ENCODE measurements around the gene INAVA.
A peak's percentile ranks its signal among the peaks of the same experiment; 100 is the strongest.

The INAVA gene

DNA sequence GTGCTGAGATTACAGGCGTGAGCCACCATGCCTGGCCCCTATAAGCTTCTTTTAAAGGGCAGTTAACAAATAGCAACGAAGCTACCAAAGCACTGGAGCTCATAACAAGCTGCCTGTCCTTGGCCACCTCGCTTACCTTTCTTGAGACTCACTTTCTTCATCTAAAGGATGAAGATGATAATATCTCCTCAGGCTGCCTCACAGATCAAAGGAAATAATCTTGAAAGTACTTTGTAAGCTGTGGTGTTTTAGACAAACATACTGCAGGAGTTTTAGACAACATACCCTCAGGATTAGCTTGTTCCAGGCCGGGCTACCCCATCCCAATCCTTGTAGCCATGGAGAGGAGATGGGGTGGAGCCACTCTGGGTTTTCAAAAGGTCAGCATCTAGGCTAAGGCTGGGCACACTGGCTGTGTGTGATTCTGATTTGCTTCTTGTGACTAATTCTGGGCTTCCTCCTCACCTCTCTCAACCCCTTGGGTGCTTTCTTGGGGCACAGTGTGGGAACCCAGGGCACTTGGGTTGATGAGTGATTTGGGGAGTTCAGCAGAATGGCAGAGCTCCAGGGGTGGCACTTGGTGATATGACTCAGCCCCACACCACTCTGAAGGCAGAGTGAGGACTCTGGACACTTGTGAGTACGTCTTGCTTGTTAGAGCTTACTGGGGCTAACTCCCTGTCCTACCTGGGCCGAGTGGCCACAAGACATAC is 16.7 kb upstream of the INAVA start:
- no peak for DNase-seq

DNA sequence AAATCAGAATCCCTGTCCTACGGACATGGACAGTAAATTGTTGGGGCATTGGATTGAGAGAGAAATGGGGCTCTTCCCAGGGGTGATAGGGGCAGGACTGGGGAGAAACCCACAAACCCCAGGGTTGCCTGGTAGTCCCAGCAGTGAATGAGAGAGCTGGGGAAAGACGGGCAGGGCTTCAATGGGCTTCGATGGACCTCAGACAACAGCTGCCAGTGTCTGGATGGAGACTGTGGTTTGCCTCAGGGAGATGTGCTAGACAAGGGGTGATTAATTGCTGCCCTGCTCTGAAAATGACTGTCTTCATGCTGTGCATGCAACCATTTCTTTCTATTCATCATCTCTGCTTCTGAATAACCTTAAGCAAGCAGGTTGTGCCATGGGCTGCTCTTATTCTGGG is 14.5 kb upstream of the INAVA start:
- DNase-seq: no peak

DNA sequence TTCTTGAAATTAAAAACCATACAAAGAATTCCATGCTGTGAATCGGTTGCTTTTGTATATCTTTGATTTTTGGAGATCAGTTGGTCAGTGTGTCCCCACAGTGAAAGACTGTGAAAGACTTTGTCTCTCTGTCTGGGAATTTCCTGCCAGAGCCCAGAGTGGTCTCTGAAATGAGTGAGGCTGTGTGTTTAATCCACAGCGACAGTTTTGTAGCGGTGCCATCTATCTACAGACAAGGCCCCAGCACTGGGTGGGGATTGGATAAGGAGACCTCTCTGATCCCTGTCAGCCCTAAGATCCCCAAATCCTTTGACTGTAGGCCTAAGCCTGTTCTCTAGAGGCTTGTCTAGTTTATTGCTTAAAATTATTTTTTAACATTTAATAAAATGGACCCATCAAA is 11.6 kb upstream of the INAVA start:
- no peak for DNase-seq

DNA sequence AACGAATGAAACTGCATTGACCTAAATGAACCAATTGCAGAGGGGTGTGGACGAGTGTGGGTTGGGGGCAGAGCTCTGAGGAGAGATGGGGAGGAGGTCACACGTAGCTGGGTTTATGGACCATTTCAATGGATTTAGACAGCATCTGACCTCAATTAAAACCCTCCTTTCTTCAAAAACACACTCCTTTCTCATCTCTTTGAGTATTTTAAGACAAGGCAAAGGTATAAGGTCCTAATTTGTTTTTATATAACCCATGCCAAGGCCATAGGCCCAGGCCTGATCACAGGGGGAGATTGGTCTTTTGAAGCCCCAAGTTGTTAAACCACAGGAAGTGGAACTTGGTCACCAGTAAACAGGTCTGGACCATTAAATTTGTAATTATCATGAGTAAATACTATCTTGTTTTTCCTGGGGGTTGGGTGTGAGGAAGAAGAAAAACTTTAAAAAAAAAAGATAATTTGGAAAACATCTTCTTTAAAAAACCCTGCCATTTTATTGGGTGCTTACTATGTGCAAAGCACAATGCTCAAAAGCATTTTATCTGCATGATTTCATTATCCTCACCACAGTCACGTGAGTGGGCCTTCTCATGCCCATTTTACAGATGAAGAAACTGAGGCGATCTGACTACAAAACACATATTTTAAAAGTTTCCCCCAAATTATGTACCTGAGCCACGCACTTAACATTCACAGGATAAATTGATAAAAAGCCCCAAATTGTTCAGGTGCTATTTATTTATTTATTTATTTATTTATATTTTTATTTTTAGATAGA is 8.9 kb upstream of the INAVA start:
- no peak for DNase-seq

DNA sequence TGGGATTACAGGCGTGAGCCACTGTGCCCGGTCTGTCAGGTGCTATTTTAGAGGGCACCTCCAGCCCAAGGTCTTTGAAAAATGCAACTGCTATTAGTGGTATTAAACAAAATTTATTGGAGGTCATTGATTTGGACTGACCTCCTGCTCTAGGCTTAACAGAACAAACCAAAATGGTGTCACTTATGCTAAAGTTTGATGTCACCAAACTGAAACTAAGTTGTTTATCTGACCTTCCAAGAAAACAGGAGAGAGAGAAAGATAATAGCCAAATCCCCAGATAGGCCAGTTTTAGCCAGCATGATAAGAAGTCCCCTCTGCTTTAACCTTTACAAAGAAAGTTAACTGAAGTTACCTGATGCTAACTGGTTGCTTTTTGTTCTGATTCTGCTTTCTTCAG is 8.1 kb upstream of the INAVA start:
- DNase-seq: no peak

DNA sequence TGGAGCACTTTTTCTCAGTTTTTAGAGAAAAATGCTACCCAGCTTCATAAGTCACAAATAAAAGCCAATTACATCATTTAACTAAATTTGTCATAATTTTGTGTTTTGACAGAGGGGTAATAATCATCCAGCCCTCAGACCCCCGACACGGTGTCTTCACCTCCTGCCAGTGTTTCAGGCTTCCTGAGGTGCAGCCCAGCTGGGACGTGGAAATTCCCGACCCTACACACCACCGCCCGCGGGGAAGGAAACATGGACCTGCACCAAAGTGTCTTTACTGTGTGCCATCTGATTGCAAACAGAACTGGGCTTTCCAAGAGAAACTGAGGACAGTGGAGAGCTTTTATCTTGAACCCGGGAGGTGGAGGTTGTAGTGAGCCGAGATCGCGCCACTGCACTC is 7.7 kb upstream of the INAVA start:
- DNase-seq: no peak

DNA sequence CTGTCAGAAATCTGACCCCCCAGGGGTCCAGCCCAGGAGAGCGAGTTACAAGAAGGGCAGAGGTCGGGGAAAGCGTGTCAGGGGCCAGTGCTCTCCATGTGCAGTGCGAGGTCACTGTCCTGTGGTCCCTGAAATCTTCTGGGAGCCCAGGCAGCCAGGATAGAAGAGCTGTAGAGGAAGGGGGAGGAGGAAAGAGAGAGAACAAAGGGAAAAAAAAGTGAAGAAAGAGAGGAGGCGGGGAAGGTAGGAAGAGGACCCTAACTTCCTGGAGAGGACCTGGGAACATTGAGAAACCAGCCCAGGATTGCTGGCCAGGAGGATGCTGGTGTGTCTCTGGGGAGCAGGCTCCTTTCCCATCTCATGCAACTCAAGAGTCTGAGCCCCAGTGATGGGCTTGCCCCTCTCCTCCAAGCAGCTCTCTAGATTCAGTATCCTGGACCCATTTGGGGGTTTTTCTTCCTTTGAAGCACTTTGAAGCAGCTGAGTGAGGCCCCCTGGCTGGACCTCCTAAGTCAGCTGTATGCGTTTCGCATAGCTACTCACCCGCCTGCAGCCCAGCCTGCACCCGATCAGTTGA is 6.8 kb upstream of the INAVA start:
- DNase-seq: peak; percentile 72 to 73

DNA sequence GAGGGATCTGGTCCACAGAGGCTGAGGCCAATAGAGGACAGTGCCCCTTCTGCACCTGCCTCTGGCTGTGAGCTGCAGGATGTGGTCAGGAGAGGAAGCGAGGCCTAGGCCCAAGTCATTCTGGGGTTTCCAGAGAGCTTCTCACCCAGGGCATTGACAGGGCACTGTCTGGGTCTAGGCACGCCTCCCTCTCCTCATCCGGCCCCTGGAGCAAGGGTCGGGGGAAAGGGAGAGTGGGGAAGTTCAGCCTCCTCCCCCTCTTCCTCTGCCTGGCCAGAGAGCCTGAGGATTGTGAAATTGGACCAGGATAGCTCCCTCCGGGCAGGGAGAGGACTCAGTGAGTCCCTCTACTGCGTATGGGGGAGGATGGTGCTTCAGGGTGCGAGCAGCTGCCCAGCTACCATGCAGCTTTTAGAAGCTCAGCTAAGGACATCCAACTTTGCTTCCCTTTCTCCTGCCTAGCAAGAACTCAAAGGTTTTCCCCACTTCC is 6.3 kb upstream of the INAVA start:
- DNase-seq: peak; percentile 85 to 91

DNA sequence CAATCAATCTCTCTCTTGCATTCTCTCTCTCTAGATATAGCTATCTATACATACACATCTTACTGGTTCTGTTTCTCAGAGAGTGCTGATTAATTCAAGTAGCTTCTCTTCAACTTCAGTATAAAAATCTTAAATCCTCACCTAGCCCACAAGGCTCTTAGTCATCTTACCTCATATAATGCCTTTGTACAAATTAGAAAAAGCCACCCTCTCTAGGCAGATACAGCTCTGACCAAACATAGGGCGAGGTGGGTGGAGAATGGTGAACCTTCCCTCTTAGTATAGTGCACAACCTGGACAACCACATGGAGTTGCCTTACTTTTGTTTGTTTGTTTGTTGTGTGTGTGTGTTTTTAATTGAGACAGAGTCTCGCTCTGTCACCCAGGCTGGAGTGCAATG is 5.1 kb upstream of the INAVA start:
- DNase-seq: no peak

DNA sequence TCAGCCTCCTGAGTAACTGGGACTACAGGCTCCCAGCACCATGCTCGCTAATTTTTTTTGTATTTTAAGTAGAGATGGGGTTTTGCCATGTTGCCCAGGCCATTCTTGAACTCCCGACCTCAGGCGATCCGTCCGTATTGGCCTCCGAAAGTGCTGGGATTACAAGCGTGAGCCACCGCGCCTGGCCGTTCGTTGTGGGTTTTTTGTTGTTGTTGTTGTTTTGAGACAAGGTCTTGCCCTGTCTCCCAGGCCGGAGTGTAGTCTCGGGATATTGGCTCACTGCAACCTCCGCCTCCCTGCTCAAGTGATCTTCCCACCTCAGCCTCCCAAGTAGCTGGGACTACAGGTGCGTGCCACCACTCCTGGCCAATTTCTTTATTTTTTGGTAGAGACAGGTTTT is 4.7 kb upstream of the INAVA start:
- DNase-seq: no peak

DNA sequence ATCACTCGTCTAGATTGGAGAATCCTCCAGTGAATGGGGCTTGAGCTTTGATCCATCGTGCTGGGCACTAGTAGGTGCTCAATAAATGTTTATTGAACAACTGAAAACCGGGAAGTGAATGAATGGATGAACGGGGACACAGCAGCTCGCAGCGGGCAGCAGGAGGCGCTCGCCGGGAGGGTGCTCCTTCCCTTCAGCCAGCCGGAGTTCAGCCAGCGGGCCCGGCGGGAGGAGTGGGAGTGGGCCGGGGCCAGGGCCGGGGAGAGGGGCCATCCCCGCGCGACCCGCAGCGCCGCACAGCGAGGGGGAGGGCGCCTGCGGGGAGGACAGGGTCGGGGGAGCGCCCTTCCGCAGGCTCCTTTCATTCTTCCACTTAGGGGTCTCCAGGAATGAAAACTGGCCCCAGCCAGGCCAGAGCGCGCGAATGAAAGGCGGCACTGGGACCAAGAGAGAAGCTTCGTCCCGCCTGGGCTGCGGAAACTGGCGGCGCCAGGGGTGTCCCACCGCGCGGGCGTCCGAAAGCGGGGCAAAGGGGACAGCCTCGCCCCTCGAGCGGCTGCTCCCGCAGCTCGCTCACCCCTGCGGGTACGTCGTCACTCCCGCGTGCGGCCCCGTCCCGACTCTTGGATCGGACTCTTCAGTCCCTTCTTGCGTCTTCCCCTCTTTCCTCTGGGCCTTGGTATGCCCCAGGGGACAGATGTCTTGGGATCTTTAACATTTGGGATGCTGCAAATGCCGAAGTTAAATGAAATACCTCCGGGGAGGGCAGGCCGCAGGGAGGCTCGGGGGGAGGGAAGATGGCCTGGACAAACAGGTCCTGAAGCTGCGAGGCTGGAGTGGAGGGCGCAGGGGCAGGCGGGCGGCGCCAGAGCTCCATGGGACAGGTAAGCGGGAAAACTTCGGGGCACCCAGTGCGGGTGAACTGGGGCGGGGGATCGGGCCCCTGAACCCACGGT is 3.6 kb upstream of the INAVA start:
- peak; percentile 51 to 58 for DNase-seq

DNA sequence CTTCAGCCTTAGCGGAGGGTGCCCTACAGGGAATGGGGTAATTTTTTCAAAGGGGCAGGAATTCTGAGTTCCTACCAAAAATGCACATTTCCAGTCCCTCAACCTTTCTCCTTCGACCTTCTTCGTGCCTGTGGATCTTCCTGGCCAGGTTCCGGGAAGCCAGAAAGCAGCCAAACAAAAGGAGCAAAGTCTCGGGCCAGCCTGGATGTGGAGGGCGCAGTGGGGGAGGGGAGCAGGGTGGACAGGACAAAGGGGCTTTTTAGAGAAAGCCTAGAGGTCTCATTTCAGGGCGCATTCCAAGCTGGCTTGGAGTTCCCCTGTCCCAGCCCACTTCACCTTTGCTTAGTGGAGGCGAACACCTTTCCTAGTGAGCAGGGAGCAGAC is 2.9 kb upstream of the INAVA start:
- no peak for DNase-seq

DNA sequence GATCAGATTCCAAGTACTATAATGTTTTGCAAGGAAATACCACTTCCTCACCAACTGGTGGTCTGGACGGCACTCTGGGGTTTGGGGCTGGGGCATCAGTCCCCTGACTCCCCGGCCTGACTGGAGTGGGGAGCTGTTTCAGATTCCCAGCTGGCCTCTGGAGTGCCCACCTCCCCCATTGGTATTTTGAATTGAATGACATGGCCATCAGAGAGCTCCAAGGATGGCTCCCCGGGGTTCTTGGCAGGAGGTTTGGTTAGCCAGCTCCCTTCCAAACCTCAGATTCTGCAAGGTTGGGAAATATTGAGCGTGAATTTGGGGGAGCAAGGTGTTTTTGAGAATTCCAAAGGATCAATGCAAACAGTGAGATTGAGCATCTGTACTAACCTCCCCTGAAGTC is 2.2 kb upstream of the INAVA start:
- DNase-seq: no peak

DNA sequence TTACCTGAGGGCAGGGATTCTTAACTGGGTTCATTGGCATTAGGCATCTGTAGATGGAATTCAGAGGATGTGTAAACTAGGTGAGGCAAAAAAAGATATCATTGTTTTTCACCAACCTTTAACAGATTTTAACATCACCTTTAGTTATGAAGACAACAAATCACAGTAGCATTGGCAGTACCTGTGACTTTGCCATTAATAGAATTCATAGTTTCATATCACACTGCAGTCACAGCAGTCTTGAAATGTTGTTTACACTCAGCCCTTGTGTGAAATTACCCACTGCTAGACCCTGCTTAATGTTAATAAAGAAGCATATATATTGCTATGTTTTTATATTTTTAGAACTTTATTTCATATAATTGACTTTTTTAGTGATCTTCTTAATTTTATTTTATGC is 1.7 kb upstream of the INAVA start:
- DNase-seq: no peak

DNA sequence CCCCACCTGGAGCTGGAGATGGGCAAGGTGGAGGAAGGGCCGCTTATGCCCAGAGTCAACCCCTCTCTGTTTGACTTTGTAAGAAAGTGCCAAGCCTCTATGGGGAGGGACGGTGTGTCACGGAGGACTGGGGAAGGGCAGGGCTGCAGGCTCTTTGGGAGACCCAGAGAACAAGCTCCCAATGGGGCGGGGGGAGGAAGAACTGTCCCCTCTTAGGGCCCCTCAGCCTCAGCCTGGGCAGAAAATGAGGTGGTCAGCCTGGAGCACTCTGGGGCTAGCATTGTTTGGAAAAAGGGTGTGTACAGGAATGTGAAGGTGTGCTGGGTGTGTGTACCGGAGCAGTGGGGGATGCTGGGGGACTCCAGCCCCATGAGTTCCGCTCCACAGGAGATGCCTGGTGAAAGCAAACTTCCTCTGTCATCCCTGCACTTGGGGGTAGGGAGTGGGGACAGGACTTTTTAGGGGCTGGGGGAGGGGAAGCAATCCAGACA is 1.2 kb upstream of the INAVA start:
- no peak for DNase-seq

DNA sequence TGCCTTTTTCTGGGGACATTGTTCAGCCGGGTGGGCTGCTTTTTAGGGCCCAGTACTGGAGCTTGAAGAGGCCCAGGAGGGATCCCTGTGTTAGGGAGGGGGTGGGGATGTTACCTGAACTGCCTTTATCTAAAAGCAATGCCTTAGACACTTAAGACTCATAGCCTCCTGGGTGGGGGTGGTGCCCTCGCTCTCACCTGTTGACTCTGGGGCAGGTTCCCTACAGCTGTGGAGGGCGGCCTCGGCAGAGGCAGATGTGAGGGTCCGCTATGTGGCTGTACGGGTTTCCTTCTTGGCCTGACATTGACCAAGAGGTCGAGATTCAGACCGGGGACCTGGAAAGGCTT is 716 bp downstream of the INAVA start:
- no peak for DNase-seq

DNA sequence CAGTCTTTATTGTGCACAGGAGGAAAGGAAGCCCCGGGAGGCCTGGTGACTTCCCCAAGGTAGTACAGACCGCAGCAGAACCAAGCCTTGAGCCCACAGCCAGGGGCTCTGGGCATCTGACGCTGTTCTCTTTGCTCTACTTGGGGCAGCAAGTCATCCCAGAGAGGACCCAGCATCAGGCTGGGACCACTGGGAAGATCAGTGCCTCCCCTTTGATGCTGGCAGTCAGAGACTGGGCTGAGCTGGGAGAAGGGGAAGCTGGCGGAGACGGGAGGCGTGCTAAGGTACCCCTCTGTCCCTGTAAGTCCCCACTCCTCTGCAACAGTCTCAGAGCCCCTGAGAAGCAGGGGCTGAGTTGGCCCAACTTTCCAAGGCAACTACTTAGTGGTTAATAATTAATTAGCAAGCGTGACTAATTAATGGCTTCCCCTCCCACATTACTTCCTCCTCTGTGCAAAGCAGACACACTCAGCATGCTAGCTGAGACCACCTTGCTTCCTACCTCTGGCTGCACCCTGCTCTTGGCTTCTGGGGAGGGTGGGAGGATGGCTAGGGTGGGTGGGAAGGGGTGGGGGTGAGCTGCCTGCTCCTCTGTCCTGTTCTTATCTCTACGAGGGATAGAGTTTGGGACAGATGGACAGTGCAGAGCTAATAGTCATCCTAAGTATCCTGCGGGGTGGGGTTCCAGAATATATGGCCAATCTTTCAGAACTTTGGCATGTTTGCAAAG is 1.3 kb downstream of the INAVA start:
- no peak for DNase-seq

DNA sequence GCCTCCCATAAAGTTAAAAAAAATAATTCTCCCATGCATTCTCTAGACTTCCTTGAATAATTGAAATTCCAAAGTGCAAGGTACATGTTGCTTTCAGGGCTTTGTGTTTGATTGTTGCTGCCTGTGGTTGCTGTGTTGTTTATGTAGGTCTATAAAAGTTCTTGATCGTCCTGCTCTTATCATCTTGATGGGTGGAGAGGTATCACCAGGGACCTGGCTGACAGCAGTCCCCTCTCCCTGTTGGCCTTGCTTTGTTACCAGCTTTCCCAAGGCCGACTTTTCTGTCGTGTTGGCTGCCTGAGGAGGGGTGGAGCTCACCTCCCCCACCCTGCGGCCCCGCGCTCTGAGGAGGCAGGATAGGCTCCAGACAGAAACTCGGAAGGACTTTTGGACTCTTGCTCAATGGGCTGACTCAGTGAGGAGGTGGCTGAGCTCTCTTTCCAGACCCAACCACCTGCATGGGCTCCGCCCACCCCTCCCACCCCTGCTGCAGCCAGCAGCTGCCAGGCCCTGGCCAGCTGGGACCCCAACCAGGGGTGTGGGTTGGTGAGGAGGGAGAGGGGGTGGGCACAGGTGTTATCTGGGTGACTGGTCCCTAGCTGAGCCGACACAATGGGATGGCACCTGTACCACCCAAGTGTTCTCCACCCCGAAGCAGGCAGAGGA is 2.0 kb downstream of the INAVA start:
- no peak for DNase-seq

DNA sequence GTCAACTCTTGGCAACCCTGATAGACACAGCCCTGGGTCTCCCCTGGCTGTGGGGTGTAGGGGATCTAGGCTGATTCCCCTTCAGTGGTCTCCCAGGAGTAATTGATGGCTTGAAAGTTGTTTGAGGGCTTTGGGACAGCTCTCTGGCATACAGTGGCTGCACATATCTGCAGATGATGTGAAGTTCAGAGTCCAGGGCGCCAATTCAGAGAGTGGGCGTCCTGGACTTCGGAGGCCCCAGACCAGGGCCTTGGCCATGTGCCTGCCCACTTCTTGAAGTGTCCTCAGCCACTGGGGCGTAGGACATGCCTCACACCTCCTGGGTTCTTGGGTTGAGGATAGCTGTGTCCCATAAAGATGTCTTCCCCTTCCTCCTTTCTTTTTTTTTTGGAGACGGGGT is 2.6 kb downstream of the INAVA start:
- no peak for DNase-seq

DNA sequence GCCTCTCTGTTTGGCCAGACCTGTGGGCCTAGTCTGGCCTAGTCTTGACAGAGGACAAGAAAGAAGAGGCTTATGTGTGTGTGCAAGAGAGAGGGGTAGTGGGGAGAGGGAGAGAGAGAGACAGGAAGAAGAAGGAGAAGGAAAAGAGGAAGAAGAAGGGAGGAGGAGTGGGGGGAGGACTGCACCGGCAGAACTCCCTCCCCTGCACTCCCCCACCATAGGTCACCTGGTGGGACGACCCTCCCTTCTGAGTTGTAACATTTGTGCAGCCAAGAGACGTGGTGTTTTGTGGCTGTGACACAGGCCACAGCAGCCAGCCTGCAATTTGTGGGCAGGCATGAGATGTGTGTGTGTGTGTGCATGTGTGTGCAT is 4.3 kb downstream of the INAVA start:
- DNase-seq: peak in 1 of 2 experiments; percentile 21

DNA sequence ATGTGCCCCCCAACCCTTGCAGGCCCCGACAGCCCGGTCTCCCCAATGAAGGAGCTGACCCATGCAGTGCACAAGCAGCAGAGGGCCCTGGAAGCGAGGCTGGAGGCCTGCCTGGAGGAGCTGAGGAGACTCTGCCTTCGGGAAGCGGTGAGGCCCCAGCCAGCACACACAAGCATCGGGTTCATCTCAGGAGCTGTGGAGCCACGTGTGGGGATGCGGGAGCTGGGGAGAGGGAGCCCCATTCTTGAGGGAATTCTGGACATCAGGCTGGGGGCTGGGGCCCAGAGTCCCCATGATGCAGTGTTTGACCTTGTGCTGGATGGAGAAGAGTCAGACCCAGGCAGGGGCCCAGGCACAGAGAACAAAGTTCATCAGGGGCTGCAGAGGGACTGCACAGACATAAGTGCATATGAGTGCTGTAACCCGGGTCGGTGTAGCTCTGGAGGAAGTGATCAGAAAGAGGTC is 4.8 kb downstream of the INAVA start:
- DNase-seq: peak; percentile 11 to 38

All from Kasumi-1 (cell line).